ENCODE data around the gene ZNF492. TPM values are rescaled to one million over a fixed set of nuclear protein-coding genes. Genes with fewer than 3 reads are reported as not detected.

The ZNF492 gene
- total and polyA plus RNA-seq, 2 of the 8 experiments (the other 6 are each of a cell fraction or from before 2014, with no cell fraction given): not detected

DNA sequence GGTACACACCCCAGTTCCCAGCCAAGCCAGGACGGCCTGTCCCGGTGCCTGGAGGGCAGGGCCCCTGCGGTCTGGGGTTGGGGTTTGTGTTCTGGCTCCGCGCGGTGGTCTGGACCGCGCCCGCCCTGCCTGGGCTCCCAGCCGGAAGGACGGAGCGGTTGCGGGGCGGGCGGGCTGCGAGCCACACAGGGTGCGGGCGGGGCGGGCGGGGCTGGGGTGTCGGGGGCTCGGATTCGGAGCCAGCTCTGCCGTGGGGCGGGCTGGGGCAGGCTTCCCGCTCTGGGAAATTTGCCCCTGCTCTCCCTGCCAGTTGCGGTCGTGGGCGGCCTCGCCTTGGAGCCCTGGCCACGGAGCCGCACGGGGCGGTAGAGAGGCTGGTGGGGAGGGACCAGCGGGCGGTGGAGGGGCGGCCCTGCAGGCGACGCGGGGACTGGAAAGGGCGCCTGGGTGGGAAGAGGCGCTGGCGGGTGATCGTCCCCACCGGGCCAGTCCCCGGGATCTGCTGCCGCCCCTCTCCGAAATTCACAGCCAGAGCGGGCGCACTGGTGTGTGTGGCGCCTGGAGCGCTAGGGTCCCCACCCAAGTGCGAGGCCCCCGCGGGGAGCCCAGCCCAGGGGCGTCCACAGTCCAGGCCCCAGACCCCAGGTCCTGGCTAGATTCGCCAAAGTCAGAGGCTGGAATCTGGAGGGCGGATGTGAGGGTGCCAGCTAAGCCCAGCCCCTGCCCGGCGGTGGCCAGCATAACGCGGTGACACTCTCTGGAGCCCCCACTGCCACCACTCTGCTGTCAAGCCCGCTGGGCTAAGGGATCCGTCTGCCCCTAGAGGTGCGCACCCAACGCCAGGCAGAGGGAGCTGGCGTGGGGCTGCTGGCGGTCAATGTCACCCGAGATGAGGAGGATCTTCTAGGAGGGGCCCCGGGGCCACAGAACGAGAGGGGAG is 11.0 kb upstream of the ZNF492 start (continued):
- TF ChIP-seq MAFK (IDR thresholded peaks at IDR 0.05; ENCODE audit: low read depth, low read length) (no peak), HDAC2 (IDR thresholded peaks at IDR 0.05; ENCODE audit: borderline replicate concordance in 1 of 2, low read depth in 2 of 2, low read length in 2 of 2) (no peak), CHD2 (IDR thresholded peaks at IDR 0.05; ENCODE audit: low read length) (no peak), JUN (IDR thresholded peaks at IDR 0.05; ENCODE audit: low read depth, low read length) (no peak), EGR1 (IDR thresholded peaks at IDR 0.05; ENCODE audit: borderline replicate concordance, low read depth, low read length) (no peak), SRF (IDR thresholded peaks at IDR 0.05; ENCODE audit: low read depth, low read length) (no peak), HDAC6 (IDR thresholded peaks at IDR 0.05; ENCODE audit: low read depth, low read length) (no peak), CREB1 (IDR thresholded peaks at IDR 0.05) (no peak), TAF1 (IDR thresholded peaks at IDR 0.05; ENCODE audit: low read depth, low read length) (no peak)

Data from H1 (cell line).